HG02571 (cell line): ENCODE results near the gene MRPL36.

Experiments
- ATAC-seq: cut with Tn5 transposase; IDR thresholded peaks from one replicate; pipeline ENCODE4 v1.9.1; 2021; ENCODE audit warnings: mild to moderate bottlenecking, moderate library complexity; ENCODE audit not compliant: unreplicated experiment

MRPL36 gene

DNA sequence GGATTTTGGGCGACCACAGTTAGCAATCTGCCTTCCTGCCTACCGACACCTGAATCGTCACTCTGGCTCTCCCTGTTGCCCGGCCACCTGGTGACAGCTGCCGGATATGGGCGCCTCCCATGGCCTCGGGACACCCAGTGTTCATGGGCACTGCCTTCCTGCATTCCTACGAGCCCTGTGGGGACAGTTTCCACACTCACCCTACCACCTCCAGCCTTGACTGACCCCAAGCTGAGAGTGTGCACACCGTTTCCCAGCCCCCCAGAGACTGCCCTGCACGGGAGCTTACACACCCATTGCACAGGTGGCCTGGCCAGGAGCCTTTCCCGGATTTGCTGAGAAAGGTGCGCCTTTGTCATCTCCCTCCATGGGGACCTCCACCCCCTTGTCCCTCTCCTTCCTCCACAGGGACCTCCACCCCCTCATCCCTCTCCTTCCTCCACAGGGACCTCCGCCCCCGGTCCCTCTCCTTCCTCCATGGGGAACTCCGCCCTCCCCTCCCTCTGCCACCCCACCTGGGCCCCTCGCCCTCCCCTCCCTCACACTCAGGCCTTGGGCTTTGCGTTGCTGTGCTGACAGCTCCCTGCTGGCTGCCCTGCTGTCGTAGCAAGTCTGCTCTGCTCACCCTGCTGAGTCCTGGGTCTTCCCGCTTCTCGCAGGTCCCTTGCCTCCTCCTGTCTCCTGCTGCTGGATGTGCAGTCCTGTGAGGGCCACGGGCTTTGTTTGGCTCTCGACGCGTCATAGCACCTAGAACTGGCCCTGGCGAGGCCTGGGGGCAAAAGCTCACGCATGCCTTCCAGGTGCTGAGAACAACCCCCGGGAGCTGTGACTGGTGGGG, 48.4 kb downstream of the MRPL36 start:
- ATAC-seq = no peak

DNA sequence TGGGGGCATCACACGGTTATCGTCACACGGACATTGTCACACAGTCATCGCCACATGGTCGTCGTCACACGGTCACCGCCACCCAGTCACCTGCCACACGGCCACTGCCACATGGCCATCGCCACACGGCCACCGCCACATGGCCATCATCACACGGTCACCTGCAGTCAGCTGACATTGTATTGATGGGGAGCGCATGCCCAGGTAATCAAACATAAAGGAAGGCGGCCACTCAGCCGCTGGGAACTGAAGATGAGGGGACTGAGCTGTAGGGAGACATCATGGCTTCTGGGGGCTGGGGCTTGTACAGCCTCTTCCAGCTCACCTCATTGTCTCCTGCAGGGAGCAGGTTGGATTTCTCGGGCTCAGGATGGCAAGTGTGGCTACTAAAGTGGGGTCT, 49.2 kb downstream of the MRPL36 start:
- ATAC-seq = no peak

DNA sequence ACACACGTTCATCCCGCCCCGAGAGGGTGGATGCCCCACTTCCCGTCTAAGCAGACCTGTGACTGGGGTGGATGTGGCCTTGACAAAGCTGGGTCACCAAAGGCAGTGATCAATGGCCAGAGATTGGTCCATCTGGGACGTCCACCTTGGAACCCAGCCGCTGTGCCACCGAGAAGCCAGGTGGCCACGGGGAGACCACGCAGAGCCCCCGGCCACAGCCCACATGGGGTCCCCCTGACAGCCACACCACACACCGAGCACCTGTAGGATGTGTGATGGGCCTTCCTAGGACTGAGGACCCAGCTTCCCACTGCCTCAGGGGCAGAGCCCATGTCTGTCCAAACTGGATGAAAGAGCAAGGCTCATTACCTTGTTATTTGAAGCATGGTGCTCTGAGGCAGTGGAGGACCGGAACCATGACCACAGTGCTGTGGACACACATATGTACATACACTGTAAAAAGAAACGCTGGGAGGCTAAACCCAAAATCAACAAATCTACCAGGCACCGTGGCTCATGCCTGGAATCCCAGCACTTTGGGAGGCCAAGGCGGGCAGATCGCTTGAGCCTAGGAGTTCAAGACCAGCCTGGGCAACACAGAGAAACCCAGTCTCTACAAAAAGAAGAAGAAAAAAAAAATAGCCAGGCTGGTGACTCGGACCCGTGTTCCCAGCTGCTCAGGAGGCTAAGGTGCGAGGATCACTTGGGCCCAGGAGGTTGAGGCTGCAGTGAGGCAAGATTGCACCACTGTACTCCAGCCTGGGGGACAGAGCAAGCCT, 50.1 kb downstream of the MRPL36 start:
- no peak for ATAC-seq

DNA sequence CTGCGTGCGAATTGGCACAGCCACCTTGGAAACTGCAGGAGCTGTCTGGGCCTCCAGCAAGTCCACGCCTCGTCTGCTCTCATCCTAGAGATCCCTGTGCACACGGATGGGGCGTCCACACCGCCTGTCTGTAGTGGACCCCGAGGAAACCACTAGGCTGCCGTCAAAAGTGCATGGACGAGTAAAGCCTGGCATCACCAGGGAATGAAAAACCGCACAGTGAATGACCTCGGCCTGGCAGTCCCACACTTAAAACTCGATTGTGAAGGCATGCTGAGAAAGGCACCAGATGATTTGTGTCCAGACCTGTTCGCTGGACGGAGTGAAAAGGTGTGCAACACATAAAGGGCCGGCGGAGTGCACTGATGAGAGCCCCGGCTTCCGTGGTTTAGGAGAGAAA, 50.8 kb downstream of the MRPL36 start:
- no peak for ATAC-seq
